Right lobe of liver (tissue), 4 donors: ENCODE data around the gene CALML6.

Source experiments
- POLR2A ChIP-seq: fragments of 450-650 bp; IDR thresholded peaks from one replicate; pipeline ENCODE4 v1.6.1; 2017; ENCODE audit warnings: antibody characterized with exemption, mild to moderate bottlenecking
- TF ChIP-seq, protein P1 (sequence below), 4 donors: fragments of 200-600 bp in 3 of 4; fragments of 450-650 bp in 1 of 4; IDR thresholded peaks; one replicate each; pipeline versions ENCODE4 v1.5.1 to v1.8.0; 2016 to 2022; ENCODE audit warnings: antibody characterized with exemption in 4 of 4, mild to moderate bottlenecking in 2 of 4
- donor health status: DM: no; HTN: no; CAD: no.
- donor health status: DM: no; HTN: no; CAD: no.
- donor health status: DM: no; HTN: yes; CAD: no.

- TF ChIP-seq POLR2A, result no peak
- TF ChIP-seq, protein P1, sequence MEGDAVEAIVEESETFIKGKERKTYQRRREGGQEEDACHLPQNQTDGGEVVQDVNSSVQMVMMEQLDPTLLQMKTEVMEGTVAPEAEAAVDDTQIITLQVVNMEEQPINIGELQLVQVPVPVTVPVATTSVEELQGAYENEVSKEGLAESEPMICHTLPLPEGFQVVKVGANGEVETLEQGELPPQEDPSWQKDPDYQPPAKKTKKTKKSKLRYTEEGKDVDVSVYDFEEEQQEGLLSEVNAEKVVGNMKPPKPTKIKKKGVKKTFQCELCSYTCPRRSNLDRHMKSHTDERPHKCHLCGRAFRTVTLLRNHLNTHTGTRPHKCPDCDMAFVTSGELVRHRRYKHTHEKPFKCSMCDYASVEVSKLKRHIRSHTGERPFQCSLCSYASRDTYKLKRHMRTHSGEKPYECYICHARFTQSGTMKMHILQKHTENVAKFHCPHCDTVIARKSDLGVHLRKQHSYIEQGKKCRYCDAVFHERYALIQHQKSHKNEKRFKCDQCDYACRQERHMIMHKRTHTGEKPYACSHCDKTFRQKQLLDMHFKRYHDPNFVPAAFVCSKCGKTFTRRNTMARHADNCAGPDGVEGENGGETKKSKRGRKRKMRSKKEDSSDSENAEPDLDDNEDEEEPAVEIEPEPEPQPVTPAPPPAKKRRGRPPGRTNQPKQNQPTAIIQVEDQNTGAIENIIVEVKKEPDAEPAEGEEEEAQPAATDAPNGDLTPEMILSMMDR (IDR thresholded peaks at IDR 0.05), result no peak
Observed at GRCh38 chr1:1910651-1911331, 4.3 kb upstream of the CALML6 start.
